SK-N-SH (cell line): Measurements from ENCODE around the gene OR7D2. TPM values are rescaled to one million over a fixed set of nuclear protein-coding genes. Genes with fewer than 3 reads are reported as not detected.
"Not testable (repeated sequence)": the region's sequence is repeated elsewhere in the genome, so short reads cannot be mapped to it uniquely, and the experiment has no call there.

Experiments
- CTCF ChIA-PET: fragments of 300-600, 350-600 bp; formaldehyde crosslinking; extraction: SDS; loops from one replicate; lab custom pipeline; 2021; lab: Yijun Ruan, JAX
- POLR2A ChIA-PET: fragments of 350-600 bp; sonication (Branson Sonifier 250); formaldehyde crosslinking; extraction: SDS; loops from one replicate; lab custom pipeline; 2020; ENCODE audit warnings: antibody characterized with exemption, inconsistent platforms; lab: Yijun Ruan, JAX
- DNase-seq: peaks from one replicate; pipeline ENCODE4 v3.0.0; 2012
- H2AFZ ChIP-seq: fragments of 200-600 bp; sonication (generic); 2 replicates; pipeline ENCODE4 v1.8.1; 2016; ENCODE audit warnings: antibody characterized with exemption, mild to moderate bottlenecking, low read depth
- H3F3A ChIP-seq: fragments of 200-600 bp; sonication (generic); replicated peaks from 2 replicates; pipeline ENCODE3; 2016; ENCODE audit warnings: antibody characterized with exemption, mild to moderate bottlenecking; ENCODE audit not compliant: insufficient read depth
- H3K27ac ChIP-seq, 2 experiments: fragments of 200-500 bp in 1 of 2; fragments of 200-600 bp in 1 of 2; sonication (Bioruptor generic) in 1 of 2; sonication (generic), shearing (Covaris generic) in 1 of 2; 2 replicates each; pipeline versions ENCODE4 v1.5.1 to v1.6.1; 2014 to 2016; ENCODE audit warnings: low read depth in 2 of 2, inconsistent platforms in 1 of 2, low read length in 1 of 2, mild to moderate bottlenecking in 1 of 2, mixed read lengths in 1 of 2
- H3K27me3 ChIP-seq: fragments of 200-600 bp; sonication (generic), shearing (Covaris generic); 2 replicates; pipeline ENCODE4 v1.6.1; 2016; ENCODE audit warnings: mixed run types; ENCODE audit not compliant: insufficient read depth
- H3K36me3 ChIP-seq, 2 experiments: fragments of 200-500 bp in 1 of 2; fragments of 200-600 bp in 1 of 2; sonication (Bioruptor generic) in 1 of 2; sonication (generic) in 1 of 2; replicated peaks in 1 of 2; 2 replicates each; pipeline versions ENCODE3 to v1.5.1; 2014 to 2016; ENCODE audit warnings: low read length in 1 of 2, mild to moderate bottlenecking in 1 of 2; ENCODE audit not compliant: insufficient read depth in 2 of 2, control insufficient read depth in 1 of 2
- H3K4me1 ChIP-seq, 2 experiments: fragments of 200-500 bp in 1 of 2; fragments of 200-600 bp in 1 of 2; sonication (Bioruptor generic) in 1 of 2; sonication (generic), shearing (Covaris generic) in 1 of 2; 2 replicates each; pipeline versions ENCODE4 v1.5.1 to v1.6.1; 2014 to 2016; ENCODE audit warnings: low read depth in 1 of 2, low read length in 1 of 2, mixed run types in 1 of 2; ENCODE audit not compliant: insufficient read depth in 2 of 2, control insufficient read depth in 1 of 2
- H3K4me2 ChIP-seq: fragments of 200-600 bp; sonication (generic), shearing (Covaris generic); 2 replicates; pipeline ENCODE4 v1.6.1; 2017; ENCODE audit warnings: mixed run types
- H3K4me3 ChIP-seq, 2 experiments: fragments of 200-500 bp in 1 of 2; fragments of 200-600 bp in 1 of 2; sonication (Bioruptor generic) in 1 of 2; sonication (generic), shearing (Covaris generic) in 1 of 2; 2 replicates each; pipeline versions ENCODE4 v1.5.1 to v1.8.1; 2014 to 2016; ENCODE audit warnings: low read depth in 2 of 2, inconsistent platforms in 1 of 2, low read length in 1 of 2, mild to moderate bottlenecking in 1 of 2, mixed read lengths in 1 of 2, moderate library complexity in 1 of 2
- H3K79me2 ChIP-seq: fragments of 200-600 bp; sonication (generic); 2 replicates; pipeline ENCODE4 v1.8.1; 2017; ENCODE audit warnings: mild to moderate bottlenecking; ENCODE audit not compliant: insufficient read depth
- H3K9ac ChIP-seq: fragments of 200-600 bp; sonication (generic); 2 replicates; pipeline ENCODE4 v1.6.1; 2017; ENCODE audit warnings: mixed run types
- H3K9me2 ChIP-seq: fragments of 200-600 bp; sonication (generic); 2 replicates; pipeline ENCODE4 v1.6.1; 2017; ENCODE audit warnings: mixed run types
- H3K9me3 ChIP-seq: fragments of 200-600 bp; sonication (generic); 2 replicates; pipeline ENCODE4 v1.6.1; 2017; ENCODE audit warnings: mixed run types, mild to moderate bottlenecking, moderate library complexity
- H4K20me1 ChIP-seq: fragments of 200-600 bp; sonication (generic); 2 replicates; pipeline ENCODE4 v1.6.1; 2017; ENCODE audit warnings: mild to moderate bottlenecking, mixed run types; ENCODE audit not compliant: insufficient read depth
- EP300 ChIP-seq, 2 experiments: IDR thresholded peaks; 2 replicates each; pipeline versions ENCODE4 v1.4.0 to v1.6.1; 2012; ENCODE audit warnings: borderline replicate concordance in 1 of 2, low read depth in 1 of 2, low read length in 1 of 2
- EZH2phosphoT487 ChIP-seq: fragments of 200-600 bp; sonication (generic); IDR thresholded peaks from 2 replicates; pipeline ENCODE4 v1.6.1; 2017; ENCODE audit warnings: low read depth, mixed run types, mild to moderate bottlenecking, antibody characterized with exemption, moderate library complexity, borderline replicate concordance
- FOSL2 ChIP-seq: IDR thresholded peaks from 2 replicates; pipeline ENCODE4 v1.4.0; 2012; ENCODE audit warnings: low read depth, mild to moderate bottlenecking, moderate library complexity, borderline replicate concordance
- FOXM1 ChIP-seq: IDR thresholded peaks from 2 replicates; pipeline ENCODE4 v1.4.0; 2012; ENCODE audit warnings: low read depth, mild to moderate bottlenecking
- MEF2A ChIP-seq: IDR thresholded peaks from 2 replicates; pipeline ENCODE4 v1.4.0; 2012; ENCODE audit warnings: low read depth, borderline replicate concordance
- MXI1 ChIP-seq: IDR thresholded peaks from 2 replicates; pipeline ENCODE4 v1.6.1; 2012; ENCODE audit warnings: mild to moderate bottlenecking, low read depth, low read length, improper control_type of control experiment
- NRF1 ChIP-seq: IDR thresholded peaks from 2 replicates; pipeline ENCODE4 v1.6.1; 2012; ENCODE audit warnings: low read depth, mild to moderate bottlenecking, low read length
- RCOR1 ChIP-seq: fragments of 150-350 bp; IDR thresholded peaks from 2 replicates; pipeline ENCODE4 v1.6.1; 2017; ENCODE audit warnings: antibody characterized with exemption, low read length
- RXRA ChIP-seq: IDR thresholded peaks from 2 replicates; pipeline ENCODE4 v1.4.0; 2012; ENCODE audit warnings: low read depth, mild to moderate bottlenecking, borderline replicate concordance
- SIN3A ChIP-seq: IDR thresholded peaks from 2 replicates; pipeline ENCODE4 v1.6.1; 2012; ENCODE audit warnings: low read depth, mild to moderate bottlenecking, low read length, moderate library complexity, borderline replicate concordance
- SMC3 ChIP-seq: IDR thresholded peaks from 2 replicates; pipeline ENCODE4 v1.6.1; 2012; ENCODE audit warnings: low read depth, low read length, improper control_type of control experiment
- TAF1 ChIP-seq: IDR thresholded peaks from 2 replicates; pipeline ENCODE4 v1.6.1; 2012; ENCODE audit warnings: low read depth, mild to moderate bottlenecking, low read length, moderate library complexity, borderline replicate concordance
- YY1 ChIP-seq: IDR thresholded peaks from 2 replicates; pipeline ENCODE4 v1.4.0; 2012; ENCODE audit warnings: low read depth, mild to moderate bottlenecking
- WGBS: methylation state at CpG from one replicate; pipeline ENCODE4 v1.1.6; 2017; ENCODE audit warnings: low lambda C conversion rate; 5-methylcytosine and 5-hydroxymethylcytosine counted together
- polyA plus RNA-seq, 3 experiments: library from polyadenylated mRNA; depleted of rRNA; stranded (reverse); fragments of >200 nt; gene quantifications; 2 replicates each; pipeline ENCODE4 v1.2.3, GENCODE V29; 2012
- TF ChIP-seq, protein P1 (sequence below): IDR thresholded peaks from 2 replicates; pipeline ENCODE4; 2012
- TF ChIP-seq, protein P2 (sequence below): IDR thresholded peaks from 2 replicates; pipeline ENCODE4 v1.4.0; 2012; ENCODE audit warnings: low read depth
- TF ChIP-seq, protein P3 (sequence below): fragments of 150-350 bp; IDR thresholded peaks from 2 replicates; pipeline ENCODE4 v1.6.1; 2017; ENCODE audit warnings: antibody characterized with exemption, low read length, low read depth, borderline replicate concordance
- TF ChIP-seq, protein P4 (sequence below): IDR thresholded peaks from 2 replicates; pipeline ENCODE4 v1.4.0; 2012; ENCODE audit warnings: low read depth, borderline replicate concordance
- TF ChIP-seq, protein P5 (sequence below): IDR thresholded peaks from 2 replicates; pipeline ENCODE4 v1.6.1; 2012; ENCODE audit warnings: mild to moderate bottlenecking, low read depth, low read length, moderate library complexity
- TF ChIP-seq, protein P6 (sequence below): fragments of 150-350 bp; IDR thresholded peaks from 2 replicates; pipeline ENCODE4 v1.6.1; 2016; ENCODE audit warnings: mild to moderate bottlenecking, low read depth, low read length

OR7D2 gene
- polyA plus RNA-seq, 1 of the 3 experiments (the other 2 are of a cell fraction) = not detected

DNA sequence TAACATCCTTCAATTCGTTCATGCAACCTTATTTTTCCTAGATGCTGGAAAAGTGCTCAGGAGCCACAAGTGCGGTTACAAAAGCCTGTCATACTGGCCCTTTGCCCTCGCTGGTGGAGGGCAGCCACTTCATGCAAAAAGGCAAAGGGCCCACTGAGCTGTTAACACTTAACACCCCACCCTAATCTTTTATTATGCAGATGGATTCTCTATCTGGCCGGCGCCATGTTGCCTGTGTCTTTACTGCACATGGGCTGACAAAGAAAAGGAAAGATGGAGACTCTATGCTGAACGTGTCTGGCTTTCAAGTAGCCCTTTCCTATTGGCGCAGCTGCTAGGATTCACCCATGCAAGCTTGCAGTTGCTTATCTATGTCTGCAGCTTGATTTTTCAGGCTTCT, 10.8 kb downstream of the OR7D2 start:
- DNase-seq = no peak
- no peaks in the 10 kb centered on the region for H4K20me1 ChIP-seq
- no peak overlapping the region for H3K4me3 ChIP-seq
- H3K36me3 ChIP-seq = no peaks in the 10 kb centered on the region
- H3K9me2 ChIP-seq = no peaks in the 10 kb centered on the region
- no peak for TF ChIP-seq TAF1
- no peak for TF ChIP-seq FOSL2
- TF ChIP-seq RXRA = no peak
- TF ChIP-seq SMC3 = no peak
- TF ChIP-seq MEF2A = no peak
- no peak for TF ChIP-seq MXI1
- TF ChIP-seq RCOR1 = no peak
- TF ChIP-seq, protein P1, sequence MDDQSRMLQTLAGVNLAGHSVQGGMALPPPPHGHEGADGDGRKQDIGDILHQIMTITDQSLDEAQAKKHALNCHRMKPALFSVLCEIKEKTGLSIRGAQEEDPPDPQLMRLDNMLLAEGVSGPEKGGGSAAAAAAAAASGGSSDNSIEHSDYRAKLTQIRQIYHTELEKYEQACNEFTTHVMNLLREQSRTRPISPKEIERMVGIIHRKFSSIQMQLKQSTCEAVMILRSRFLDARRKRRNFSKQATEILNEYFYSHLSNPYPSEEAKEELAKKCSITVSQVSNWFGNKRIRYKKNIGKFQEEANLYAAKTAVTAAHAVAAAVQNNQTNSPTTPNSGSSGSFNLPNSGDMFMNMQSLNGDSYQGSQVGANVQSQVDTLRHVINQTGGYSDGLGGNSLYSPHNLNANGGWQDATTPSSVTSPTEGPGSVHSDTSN = no peak
- TF ChIP-seq SIN3A = no peak
- TF ChIP-seq FOXM1 = no peak
- no peak for TF ChIP-seq NRF1
- TF ChIP-seq, protein P2, sequence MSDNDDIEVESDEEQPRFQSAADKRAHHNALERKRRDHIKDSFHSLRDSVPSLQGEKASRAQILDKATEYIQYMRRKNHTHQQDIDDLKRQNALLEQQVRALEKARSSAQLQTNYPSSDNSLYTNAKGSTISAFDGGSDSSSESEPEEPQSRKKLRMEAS = no peak
- TF ChIP-seq EZH2phosphoT487 = no peak
- TF ChIP-seq, protein P3, sequence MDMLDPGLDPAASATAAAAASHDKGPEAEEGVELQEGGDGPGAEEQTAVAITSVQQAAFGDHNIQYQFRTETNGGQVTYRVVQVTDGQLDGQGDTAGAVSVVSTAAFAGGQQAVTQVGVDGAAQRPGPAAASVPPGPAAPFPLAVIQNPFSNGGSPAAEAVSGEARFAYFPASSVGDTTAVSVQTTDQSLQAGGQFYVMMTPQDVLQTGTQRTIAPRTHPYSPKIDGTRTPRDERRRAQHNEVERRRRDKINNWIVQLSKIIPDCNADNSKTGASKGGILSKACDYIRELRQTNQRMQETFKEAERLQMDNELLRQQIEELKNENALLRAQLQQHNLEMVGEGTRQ = no peak
- no peak for TF ChIP-seq EP300 (IDR thresholded peaks at IDR 0.05; ENCODE audit: borderline replicate concordance in 1 of 2, low read depth in 1 of 2, low read length in 1 of 2)
- TF ChIP-seq, protein P4, sequence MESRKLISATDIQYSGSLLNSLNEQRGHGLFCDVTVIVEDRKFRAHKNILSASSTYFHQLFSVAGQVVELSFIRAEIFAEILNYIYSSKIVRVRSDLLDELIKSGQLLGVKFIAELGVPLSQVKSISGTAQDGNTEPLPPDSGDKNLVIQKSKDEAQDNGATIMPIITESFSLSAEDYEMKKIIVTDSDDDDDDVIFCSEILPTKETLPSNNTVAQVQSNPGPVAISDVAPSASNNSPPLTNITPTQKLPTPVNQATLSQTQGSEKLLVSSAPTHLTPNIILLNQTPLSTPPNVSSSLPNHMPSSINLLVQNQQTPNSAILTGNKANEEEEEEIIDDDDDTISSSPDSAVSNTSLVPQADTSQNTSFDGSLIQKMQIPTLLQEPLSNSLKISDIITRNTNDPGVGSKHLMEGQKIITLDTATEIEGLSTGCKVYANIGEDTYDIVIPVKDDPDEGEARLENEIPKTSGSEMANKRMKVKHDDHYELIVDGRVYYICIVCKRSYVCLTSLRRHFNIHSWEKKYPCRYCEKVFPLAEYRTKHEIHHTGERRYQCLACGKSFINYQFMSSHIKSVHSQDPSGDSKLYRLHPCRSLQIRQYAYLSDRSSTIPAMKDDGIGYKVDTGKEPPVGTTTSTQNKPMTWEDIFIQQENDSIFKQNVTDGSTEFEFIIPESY = no peak
- no peak for TF ChIP-seq YY1
- TF ChIP-seq, protein P5, sequence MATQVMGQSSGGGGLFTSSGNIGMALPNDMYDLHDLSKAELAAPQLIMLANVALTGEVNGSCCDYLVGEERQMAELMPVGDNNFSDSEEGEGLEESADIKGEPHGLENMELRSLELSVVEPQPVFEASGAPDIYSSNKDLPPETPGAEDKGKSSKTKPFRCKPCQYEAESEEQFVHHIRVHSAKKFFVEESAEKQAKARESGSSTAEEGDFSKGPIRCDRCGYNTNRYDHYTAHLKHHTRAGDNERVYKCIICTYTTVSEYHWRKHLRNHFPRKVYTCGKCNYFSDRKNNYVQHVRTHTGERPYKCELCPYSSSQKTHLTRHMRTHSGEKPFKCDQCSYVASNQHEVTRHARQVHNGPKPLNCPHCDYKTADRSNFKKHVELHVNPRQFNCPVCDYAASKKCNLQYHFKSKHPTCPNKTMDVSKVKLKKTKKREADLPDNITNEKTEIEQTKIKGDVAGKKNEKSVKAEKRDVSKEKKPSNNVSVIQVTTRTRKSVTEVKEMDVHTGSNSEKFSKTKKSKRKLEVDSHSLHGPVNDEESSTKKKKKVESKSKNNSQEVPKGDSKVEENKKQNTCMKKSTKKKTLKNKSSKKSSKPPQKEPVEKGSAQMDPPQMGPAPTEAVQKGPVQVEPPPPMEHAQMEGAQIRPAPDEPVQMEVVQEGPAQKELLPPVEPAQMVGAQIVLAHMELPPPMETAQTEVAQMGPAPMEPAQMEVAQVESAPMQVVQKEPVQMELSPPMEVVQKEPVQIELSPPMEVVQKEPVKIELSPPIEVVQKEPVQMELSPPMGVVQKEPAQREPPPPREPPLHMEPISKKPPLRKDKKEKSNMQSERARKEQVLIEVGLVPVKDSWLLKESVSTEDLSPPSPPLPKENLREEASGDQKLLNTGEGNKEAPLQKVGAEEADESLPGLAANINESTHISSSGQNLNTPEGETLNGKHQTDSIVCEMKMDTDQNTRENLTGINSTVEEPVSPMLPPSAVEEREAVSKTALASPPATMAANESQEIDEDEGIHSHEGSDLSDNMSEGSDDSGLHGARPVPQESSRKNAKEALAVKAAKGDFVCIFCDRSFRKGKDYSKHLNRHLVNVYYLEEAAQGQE = no peak
- TF ChIP-seq, protein P6, sequence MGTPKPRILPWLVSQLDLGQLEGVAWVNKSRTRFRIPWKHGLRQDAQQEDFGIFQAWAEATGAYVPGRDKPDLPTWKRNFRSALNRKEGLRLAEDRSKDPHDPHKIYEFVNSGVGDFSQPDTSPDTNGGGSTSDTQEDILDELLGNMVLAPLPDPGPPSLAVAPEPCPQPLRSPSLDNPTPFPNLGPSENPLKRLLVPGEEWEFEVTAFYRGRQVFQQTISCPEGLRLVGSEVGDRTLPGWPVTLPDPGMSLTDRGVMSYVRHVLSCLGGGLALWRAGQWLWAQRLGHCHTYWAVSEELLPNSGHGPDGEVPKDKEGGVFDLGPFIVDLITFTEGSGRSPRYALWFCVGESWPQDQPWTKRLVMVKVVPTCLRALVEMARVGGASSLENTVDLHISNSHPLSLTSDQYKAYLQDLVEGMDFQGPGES = no peak
- H3F3A ChIP-seq = no peaks in the 10 kb centered on the region
- no peaks in the 10 kb centered on the region for H3K79me2 ChIP-seq
- H2AFZ ChIP-seq = no peak overlapping the region
- H3K9ac ChIP-seq = no peak overlapping the region
- POLR2A ChIA-PET = no interaction called here
- no peaks in the 10 kb centered on the region; the same call in 1 of the 2 replicates for H3K27me3 ChIP-seq
- CTCF ChIA-PET = interaction anchor here (2.0 kb wide), 1 partner anchor 16 kb away, joined by 4 read pairs; no protein-coding TSS in a partner anchor
- WGBS = 8% methylated on average over 7 of the region's 7 CpGs
- no peak overlapping the region for H3K4me2 ChIP-seq
- no peaks in the 10 kb centered on the region for H3K9me3 ChIP-seq
- H3K4me1 ChIP-seq = no peaks in the 10 kb centered on the region
- no peak overlapping the region for H3K27ac ChIP-seq

DNA sequence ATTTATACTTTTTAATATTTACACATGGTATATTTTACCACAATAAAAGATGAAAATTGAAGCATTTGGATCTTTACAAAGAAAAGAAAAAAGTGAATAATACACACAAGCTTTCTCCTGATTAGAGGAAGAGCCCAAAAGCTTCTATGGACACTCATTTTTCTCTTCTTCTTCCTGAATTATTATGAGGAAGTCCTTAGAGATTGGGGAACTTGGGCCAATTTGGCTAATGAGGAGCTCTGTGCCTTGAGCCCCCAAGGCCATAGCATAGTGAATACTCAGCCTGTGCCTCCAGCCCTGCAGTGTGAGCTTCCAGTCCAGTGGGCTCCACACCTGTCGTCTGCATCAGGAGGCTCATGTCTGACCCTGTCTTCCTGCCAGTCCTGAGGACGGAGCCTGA, 19.3 kb downstream of the OR7D2 start:
- H3K9me3 ChIP-seq, H3K36me3 ChIP-seq, H3K9me2 ChIP-seq, H3K79me2 ChIP-seq, H3K4me2 ChIP-seq, H3F3A ChIP-seq, H3K4me1 ChIP-seq, H3K4me3 ChIP-seq, H3K27ac ChIP-seq, H3K9ac ChIP-seq, CTCF ChIA-PET, POLR2A ChIA-PET, H2AFZ ChIP-seq, H4K20me1 ChIP-seq, DNase-seq: not testable (repeated sequence)
- H3K27me3 ChIP-seq = peaks cover 15% of the 10 kb centered on the region
- WGBS = 0% methylated on average over 1 of the region's 2 CpGs
